GM18867 (cell line): ENCODE data around the gene PPP2R5C.
"Not testable (repeated sequence)": the region's sequence is repeated elsewhere in the genome, so short reads cannot be mapped to it uniquely, and the experiment has no call there.

Experiments used
- ATAC-seq: cut with Tn5 transposase; IDR thresholded peaks from one replicate; pipeline ENCODE4 v1.9.1; 2021; ENCODE audit warnings: mild to moderate bottlenecking, moderate library complexity; ENCODE audit not compliant: unreplicated experiment

PPP2R5C gene

GRCh38 chr14:101761032-101761880 is at the start of gene PPP2R5C:
Gene PPP2R5C (plus strand): TSS chr14:101761709. CDS start chr14:101761894, 185 bp downstream.
- ATAC-seq = peak; percentile 54

- ATAC-seq = not testable (repeated sequence)
Observed at GRCh38 chr14:101711857-101712233, 49.7 kb upstream of the PPP2R5C start.

- ATAC-seq = not testable (repeated sequence)
Observed at GRCh38 chr14:101712341-101712740, 49.2 kb upstream of the PPP2R5C start.

GRCh38 chr14:101713091-101713490 is 48.4 kb upstream of the PPP2R5C start:
- not testable (repeated sequence) for ATAC-seq

GRCh38 chr14:101713621-101714349 is 47.7 kb upstream of the PPP2R5C start:
- ATAC-seq = no peak

GRCh38 chr14:101714394-101714793 is 47.1 kb upstream of the PPP2R5C start:
- no peak for ATAC-seq

GRCh38 chr14:101715210-101716076 is 46.1 kb upstream of the PPP2R5C start:
- ATAC-seq = no peak

- ATAC-seq = no peak
Observed at GRCh38 chr14:101716077-101716950, 45.2 kb upstream of the PPP2R5C start.

- no peak for ATAC-seq
Observed at GRCh38 chr14:101716956-101717662, 44.4 kb upstream of the PPP2R5C start.

- no peak for ATAC-seq
Observed at GRCh38 chr14:101717663-101718490, 43.6 kb upstream of the PPP2R5C start.

- no peak for ATAC-seq
Observed at GRCh38 chr14:101719045-101719645, 42.4 kb upstream of the PPP2R5C start.

GRCh38 chr14:101719708-101720107 is 41.8 kb upstream of the PPP2R5C start:
- no peak for ATAC-seq

GRCh38 chr14:101721111-101721510 is 40.4 kb upstream of the PPP2R5C start:
- no peak for ATAC-seq

GRCh38 chr14:101721951-101722661 is 39.4 kb upstream of the PPP2R5C start:
- ATAC-seq = no peak

GRCh38 chr14:101723061-101723595 is 38.4 kb upstream of the PPP2R5C start:
- ATAC-seq = no peak

- not testable (repeated sequence) for ATAC-seq
Observed at GRCh38 chr14:101725652-101726051, 35.9 kb upstream of the PPP2R5C start.

GRCh38 chr14:101726295-101726953 is 35.1 kb upstream of the PPP2R5C start:
- no peak for ATAC-seq
